Lower leg skin (tissue), 3 donors: ENCODE measurements around the gene MORC1.

Experiments used
- CTCF ChIP-seq, 3 donors: fragments of 450-650 bp; IDR thresholded peaks; one replicate each; pipeline ENCODE4 v1.5.1; 2016; ENCODE audit warnings: antibody characterized with exemption in 3 of 3, mild to moderate bottlenecking in 3 of 3, moderate library complexity in 2 of 3
- POLR2A ChIP-seq, 2 donors: fragments of 450-650 bp; IDR thresholded peaks; one replicate each; pipeline ENCODE4 v1.6.1; 2016 to 2017; ENCODE audit warnings: antibody characterized with exemption in 2 of 2, mild to moderate bottlenecking in 1 of 2, moderate library complexity in 1 of 2

- TF ChIP-seq CTCF (IDR thresholded peaks at IDR 0.05) (no peak), POLR2A (IDR thresholded peaks at IDR 0.05) (no peak)
Observed at GRCh38 chr3:109018828-109019227, 99.1 kb downstream of the MORC1 start.
